ENCODE data around the gene DPP10.

Gene DPP10

DNA sequence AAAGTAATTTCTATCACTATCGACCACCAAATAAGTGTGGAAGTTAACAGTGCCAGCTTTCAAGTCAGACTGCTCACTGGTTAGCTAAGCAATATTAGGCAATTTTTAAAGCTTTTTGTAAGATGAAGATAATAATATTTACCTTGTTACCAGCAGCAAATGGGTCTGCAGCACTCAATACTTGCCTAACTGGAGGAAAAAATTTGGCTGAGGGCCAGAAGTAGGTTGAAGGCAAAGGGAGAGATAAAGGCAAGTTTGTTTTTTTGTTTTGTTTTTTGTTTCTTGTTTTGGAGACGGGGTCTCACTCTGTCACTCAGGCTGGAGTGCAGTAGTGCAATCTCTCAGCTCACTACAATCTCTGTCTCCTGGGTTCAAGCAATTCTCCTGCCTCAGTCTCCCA is 675.9 kb downstream of the DPP10 start:
- H3K4me3 ChIP-seq (ENCODE audit: low read length) = no peak overlapping the region
- TF ChIP-seq CTCF (IDR thresholded peaks at IDR 0.05; ENCODE audit: insufficient read depth, low read depth, low read length, missing control alignments) = no peak
- DNase-seq (ENCODE audit: low read depth) = no peak

- no peak for TF ChIP-seq CTCF (IDR thresholded peaks at IDR 0.05; ENCODE audit: insufficient read depth, low read depth, low read length, missing control alignments)
- H3K4me3 ChIP-seq (ENCODE audit: low read length) = no peak overlapping the region
- no peak for DNase-seq (ENCODE audit: low read depth)
Observed at GRCh38 chr2:115119086-115119485, 676.6 kb downstream of the DPP10 start.

GRCh38 chr2:115122701-115123100 is 680.3 kb downstream of the DPP10 start:
- DNase-seq (ENCODE audit: low read depth) = no peak
- no peak overlapping the region for H3K4me3 ChIP-seq (ENCODE audit: low read length)
- no peak for TF ChIP-seq CTCF (IDR thresholded peaks at IDR 0.05; ENCODE audit: insufficient read depth, low read depth, low read length, missing control alignments)

GRCh38 chr2:115124817-115125216 is 682.4 kb downstream of the DPP10 start:
- no peak overlapping the region for H3K4me3 ChIP-seq (ENCODE audit: low read length)
- DNase-seq (ENCODE audit: low read depth) = no peak
- TF ChIP-seq CTCF (IDR thresholded peaks at IDR 0.05; ENCODE audit: insufficient read depth, low read depth, low read length, missing control alignments) = no peak

GRCh38 chr2:115129536-115129935 is 687.1 kb downstream of the DPP10 start:
- no peak for DNase-seq (ENCODE audit: low read depth)
- TF ChIP-seq CTCF (IDR thresholded peaks at IDR 0.05; ENCODE audit: insufficient read depth, low read depth, low read length, missing control alignments) = no peak
- no peak overlapping the region for H3K4me3 ChIP-seq (ENCODE audit: low read length)

- no peak for TF ChIP-seq CTCF (IDR thresholded peaks at IDR 0.05; ENCODE audit: insufficient read depth, low read depth, low read length, missing control alignments)
- H3K4me3 ChIP-seq (ENCODE audit: low read length) = no peak overlapping the region
- DNase-seq (ENCODE audit: low read depth) = no peak
Observed at GRCh38 chr2:115160531-115161080, 718.2 kb downstream of the DPP10 start.

DNA sequence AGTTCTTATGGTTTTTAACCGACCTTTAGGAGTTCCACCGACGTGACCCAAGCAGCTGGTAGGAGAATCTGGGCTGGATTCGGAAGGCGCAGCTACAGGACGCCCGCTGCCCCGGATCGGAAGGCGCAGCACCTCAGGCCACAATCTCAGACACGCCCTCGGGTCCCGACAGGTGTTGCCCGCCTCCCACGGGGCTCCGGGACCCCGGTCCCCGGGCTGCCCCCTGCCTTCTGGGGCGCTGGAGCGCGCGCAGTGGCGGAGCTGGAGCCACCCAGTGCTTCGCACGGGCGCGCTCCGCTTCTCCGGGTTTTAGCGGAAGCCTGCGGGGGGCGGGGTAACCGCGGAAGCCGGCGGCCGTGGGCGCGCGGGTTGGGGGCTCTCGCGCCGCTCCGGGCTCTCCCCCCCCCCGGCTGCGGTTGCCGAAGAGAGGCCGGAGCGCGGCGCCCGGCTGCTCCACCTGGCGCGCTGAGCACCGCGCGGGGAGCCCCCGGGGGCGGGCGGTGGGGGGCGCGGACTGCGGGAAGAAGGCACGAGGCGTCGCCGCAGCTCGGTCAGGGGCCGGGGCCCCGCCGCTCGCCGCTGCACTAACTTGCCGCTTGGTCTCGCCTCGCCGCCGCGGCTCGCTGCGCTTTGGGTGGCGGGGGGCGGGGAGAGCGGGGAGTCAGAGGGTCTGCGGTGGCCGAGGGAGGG is 718.8 kb downstream of the DPP10 start:
- H3K4me3 ChIP-seq (ENCODE audit: low read length) = no peak overlapping the region
- TF ChIP-seq CTCF (IDR thresholded peaks at IDR 0.05; ENCODE audit: insufficient read depth, low read depth, low read length, missing control alignments) = no peak
- DNase-seq (ENCODE audit: low read depth) = no peak

Data from epithelial cell of esophagus (primary cell).